ENCODE data around the gene GALNT7.

GALNT7 gene

DNA sequence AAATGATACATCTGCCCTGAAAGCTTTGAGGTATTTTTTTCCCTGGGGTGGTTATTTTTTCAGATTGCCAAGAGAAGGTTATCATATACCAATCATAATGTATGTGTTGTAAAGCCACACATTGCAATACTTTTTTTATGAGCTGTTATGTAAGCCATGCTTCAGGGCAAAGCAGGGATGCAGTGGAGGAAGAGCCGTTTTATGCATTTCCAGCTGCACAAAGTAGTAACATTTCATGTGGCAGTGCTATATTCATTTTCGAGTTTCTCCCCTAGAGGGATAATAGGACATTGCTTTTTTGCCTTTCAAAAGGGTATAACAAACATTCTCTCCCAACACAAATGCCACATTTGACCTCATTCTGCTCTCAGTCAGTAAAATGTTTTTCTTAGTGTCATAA, 68.5 kb downstream of the GALNT7 start:
- no peak for DNase-seq (ENCODE audit: low spot score)

GRCh38 chr4:173237762-173238161, 69.2 kb downstream of the GALNT7 start:
- no peak for DNase-seq (ENCODE audit: low spot score)

DNA sequence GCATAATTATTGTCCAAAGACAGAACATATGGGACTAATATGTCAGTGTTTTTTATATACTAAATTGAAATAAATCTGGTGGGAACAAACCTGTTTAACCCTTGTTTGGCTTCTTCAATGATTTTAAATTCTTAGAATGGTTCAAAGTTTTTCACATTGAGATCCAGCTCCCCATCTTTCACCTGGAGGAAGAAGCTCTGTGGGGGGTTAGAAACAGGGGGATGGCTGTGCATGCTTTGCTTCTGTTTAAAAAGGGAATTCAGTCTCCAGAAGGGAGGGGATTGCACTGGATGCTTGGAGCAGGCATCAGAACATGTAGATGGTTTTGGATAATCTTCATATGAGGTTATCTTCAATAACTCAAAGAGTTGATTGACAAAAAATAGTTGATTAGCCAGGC, 72.1 kb downstream of the GALNT7 start:
- DNase-seq (ENCODE audit: low spot score), result no peak

DNA sequence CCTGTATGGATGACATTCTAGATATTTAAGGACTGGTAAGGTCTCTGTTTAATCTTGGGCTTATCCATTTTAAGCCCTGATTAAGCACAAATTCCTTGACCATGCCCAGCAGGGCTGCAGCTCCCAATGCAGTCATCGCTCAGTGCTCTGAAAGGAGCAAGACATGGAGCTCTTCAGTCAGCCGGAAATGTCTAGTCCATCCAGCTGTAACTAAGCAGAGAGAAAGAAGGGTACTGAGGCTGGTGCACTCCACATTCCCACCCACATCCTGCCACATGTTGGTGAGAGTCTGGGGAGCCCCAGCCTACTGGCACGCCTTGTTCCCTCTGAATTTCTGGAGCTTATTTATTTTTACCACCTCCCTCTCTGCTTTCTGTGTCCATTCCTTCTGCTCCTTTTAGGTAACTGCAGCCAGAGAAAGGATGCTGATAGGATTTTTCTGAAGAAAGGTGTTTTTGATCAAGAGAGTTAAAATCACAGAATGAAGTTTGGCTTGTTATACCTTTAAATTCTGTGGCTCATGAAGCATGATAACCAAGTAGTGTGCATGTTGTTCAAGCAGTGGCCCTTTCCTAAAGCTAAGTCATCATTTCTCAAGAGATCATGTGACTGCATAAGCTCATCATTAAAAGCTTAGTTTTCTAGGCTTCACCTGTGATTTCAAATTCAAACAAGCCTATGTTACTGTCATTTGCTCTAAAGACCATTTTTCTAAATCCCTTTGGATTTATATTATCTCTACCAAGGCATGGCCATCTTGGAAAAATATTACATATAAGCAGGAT, 74.0 kb downstream of the GALNT7 start:
- DNase-seq (ENCODE audit: low spot score), result no peak

DNA sequence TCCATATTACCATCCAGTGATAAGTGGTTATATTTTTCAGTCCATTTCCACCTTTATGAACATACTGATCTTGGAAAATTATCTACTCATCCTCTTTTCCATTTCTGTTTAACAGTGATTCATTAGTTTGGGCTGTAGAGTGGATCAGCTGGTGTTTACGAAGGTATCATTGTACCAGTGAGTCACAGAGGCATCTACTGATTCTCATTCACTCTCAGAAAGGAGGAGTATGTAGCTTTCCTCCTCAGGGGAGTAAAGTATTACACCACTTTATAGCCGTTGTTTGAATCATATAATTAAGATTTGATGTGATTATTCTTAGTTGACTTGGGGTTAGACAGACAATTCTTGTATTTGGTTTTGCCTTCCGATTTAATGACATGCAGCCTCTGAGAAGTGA, 74.7 kb downstream of the GALNT7 start:
- DNase-seq (ENCODE audit: low spot score), result no peak

DNA sequence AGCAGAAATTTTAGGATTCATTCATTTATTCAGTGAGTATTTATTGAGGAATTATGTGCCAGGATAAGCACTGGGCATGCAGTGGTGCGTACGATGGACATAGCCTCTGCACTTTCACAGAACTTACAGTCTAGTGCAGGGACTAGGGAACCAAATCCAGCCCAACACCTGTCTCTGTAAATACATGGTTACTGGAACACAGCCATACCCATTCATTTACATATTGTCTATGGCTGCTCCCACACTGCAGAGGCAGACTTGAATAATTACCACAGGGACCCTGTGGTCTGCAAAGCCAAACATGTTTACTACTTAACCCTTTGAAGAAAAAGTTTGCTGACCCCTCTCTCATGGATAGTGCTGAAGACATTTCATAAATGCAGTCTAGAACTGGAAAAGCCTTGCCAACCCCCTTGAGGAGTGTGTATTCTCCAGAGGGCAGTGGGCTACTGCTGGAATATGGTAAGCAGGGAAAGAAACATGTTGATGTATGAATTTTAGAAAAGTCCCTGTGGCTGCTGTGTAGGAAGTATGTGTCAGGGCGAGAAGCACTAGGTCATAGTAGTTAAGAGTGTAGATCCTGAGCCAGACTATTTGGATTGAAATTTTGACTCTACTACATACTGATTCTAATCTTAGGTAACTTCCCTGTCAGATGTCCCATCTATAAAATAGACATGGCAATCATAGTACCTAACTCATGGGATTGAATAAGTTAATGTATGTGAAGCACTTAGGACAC, 75.5 kb downstream of the GALNT7 start:
- no peak for DNase-seq (ENCODE audit: low spot score)

- no peak for DNase-seq (ENCODE audit: low spot score)
These were observed 77.3 kb downstream of the GALNT7 start for GRCh38 chr4:173245952-173246351.

DNA sequence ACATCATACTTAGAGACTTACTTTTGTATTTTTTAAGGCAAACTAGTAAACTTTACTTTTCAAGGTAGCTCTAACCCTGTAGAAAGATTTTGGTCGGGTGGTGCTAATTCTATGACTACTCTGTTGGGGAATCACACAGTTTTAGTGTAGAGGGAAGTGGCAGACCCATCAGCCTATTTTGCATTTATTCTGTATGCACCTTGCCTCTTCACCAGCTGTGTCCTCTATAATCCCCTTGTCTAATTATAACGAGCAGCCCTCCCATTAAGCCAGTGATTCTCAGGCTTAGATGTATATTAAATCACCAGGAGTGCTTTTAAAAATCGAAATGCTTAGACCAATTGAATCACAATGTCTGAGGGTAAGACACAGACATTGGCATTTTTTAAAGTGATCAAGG, 78.1 kb downstream of the GALNT7 start:
- DNase-seq (ENCODE audit: low spot score), result no peak

DNA sequence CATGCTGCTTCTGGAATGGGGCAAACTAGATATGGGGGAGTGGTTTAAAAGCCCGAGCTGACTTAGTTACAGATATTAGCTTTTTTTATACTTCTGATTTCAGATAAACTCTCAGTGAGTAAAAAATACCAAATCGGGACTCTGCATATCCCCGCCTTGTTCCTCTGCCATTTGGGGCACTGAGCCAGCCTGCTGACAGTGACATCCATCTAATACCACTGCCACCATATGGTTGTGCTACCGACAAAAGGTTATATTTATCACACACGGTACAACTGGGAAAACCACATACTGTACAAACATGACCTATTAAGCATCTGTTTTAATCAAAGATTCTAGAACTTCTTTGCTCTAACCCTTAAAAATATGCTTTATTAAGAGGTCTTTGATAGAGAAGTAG, 78.7 kb downstream of the GALNT7 start:
- no peak for DNase-seq (ENCODE audit: low spot score)

DNA sequence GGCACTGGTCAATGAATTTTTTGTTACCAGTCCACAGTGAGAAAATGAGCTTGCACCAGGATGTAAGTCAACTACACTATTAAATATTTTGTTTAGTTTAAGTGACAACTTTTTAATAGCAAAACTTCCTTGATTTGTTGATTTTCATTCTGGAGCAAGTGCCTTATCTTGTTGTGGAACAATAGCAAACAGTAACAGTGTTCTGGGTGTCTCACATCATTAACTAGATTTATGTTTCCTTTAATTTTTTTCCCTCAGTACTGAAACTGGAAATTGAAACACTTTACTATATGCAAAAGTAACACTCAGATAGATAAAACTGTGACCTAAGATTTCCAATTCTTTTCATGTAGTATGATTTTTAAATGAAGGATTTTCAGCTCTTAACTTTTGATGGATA, 80.1 kb downstream of the GALNT7 start:
- DNase-seq (ENCODE audit: low spot score), result no peak

DNA sequence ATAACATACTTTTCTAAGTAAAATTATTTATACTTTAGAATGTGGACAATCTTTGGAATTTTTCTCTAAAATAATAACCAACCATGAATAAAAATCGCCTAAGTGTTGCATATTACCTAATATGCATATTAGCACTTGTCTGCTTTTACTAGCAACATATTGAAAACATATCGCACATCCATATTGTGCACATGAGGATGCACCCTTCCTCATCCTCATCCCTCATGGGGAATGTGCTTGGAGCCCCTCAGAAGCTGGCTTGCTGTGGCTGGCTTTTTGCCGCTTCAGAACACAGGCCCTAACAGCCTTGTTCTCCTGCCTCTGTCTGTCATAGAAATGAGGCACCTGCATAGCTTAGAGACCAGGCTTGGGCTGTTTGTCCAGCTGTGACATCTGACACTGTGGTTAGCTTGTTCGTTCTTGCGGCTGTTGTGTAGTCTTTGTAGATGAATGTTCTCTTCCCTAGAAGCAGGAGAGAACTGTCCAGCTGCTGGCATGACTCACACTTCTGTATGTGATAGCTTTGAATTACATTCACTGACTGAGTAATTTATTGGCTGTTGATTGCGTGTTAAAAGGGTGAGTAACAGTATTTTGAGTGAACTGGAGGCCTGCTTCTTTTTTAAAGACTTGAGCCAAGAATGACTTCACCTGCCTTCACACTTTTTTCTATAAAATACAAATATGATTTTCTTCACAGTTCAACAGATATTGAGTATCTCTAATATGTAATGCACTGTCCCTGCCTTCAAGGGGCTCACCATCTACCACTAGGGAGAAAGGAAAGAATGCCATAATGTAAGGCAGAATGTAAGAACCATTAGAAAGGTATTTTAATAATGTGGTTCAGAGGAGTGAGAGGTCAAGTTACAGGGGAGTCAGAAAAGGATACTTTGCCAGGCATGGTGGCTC, 83.7 kb downstream of the GALNT7 start:
- DNase-seq (ENCODE audit: low spot score), result no peak

DNA sequence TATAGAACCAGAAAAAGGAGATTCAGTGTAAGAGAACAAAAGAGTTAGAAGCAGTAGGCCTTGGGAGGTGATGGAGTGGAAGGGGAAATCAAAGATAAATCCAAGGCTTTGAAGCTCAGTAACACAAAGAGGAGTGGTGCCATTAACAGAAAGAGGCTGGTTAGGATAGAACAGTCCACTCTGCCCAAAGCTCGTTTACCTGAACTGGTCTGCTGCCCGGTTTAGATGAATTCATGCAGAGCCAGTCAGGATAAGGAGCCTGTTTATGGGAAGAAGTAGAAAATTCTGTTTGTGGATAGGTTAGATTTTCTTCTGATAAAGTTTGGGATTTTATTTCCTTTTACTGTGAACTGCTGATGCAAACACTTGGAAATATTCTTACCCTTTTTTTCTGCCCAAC, 85.0 kb downstream of the GALNT7 start:
- no peak for DNase-seq (ENCODE audit: low spot score)

GRCh38 chr4:173254646-173255045, 86.0 kb downstream of the GALNT7 start:
- no peak for DNase-seq (ENCODE audit: low spot score)

DNA sequence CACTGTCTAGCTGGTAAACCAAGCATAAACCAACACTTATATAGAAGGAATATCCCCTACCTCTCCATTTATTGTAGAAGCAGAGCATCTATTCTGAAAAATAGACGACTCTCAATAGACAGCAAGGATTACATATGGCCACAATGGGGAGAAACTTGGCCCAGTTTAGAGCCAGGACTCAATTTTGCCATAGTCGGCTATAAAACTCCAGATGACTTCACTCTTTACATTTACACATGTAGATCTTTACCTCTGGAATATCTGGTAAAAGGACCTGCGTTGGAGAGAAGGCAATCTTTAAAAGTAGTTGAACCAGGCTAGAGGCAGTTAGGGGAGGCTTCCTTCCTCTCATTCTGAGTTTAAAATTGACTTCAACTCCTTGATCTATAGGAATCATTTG, 88.2 kb downstream of the GALNT7 start:
- DNase-seq (ENCODE audit: low spot score), result no peak

GRCh38 chr4:173257732-173258717, 89.4 kb downstream of the GALNT7 start:
- peak; percentile 65 for DNase-seq (ENCODE audit: low spot score)

DNA sequence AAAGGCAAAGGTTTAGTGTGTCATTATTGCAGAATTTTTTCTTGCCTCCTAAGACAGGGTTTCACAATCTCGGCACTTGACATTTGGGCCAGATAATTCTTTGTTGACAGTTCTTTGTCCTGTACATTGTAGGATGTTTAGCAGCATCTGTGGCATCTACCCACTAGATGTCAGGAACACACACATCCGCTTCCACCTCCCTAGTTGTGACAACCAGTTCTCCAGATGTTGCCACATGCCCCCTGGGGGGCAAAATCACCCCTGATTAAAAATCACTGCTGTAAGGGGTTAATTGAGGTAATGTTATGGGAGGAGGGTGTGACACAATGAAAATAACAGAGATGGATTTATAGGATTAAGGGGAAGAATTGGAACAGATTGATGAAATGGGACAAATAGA, 90.3 kb downstream of the GALNT7 start:
- DNase-seq (ENCODE audit: low spot score), result no peak

GRCh38 chr4:173259310-173259709, 90.7 kb downstream of the GALNT7 start:
- no peak for DNase-seq (ENCODE audit: low spot score)

DNA sequence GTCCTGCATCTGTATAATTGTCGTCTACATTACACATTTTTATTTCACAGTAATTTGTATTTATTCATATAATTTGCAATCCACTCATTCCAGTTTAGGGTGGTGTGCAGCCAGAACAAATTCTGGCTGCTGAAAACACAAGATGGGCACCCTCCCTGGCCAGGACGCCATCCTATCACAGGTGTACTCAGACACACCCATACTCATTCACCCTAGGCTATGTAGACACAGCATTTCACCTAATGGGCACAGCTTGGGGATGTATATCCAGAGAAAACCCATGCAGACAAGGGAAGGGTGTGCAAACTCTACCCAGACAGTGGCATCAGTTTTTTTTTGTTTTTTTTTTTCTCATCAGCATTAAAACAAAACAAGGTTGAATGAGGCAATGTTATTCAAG, 92.4 kb downstream of the GALNT7 start:
- DNase-seq (ENCODE audit: low spot score), result no peak

DNA sequence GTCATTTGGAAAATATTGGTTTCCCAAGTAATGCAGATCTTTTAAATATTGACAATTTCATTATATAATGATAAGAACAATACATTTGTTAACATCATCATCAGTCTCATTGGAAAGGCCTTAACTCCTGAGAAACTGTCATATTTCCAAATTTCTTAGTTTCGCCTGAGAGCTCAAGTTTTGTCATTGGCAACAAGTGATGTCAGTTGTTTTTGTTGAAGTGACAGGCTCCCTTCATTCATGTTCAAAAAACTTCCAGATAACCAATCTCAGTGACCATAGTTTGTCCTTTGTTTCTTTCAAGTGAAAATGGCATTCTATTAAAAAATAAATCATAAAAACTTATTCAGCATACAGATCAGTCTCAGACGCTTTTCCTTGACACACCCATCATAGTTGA, 93.8 kb downstream of the GALNT7 start:
- DNase-seq (ENCODE audit: low spot score), result no peak

DNA sequence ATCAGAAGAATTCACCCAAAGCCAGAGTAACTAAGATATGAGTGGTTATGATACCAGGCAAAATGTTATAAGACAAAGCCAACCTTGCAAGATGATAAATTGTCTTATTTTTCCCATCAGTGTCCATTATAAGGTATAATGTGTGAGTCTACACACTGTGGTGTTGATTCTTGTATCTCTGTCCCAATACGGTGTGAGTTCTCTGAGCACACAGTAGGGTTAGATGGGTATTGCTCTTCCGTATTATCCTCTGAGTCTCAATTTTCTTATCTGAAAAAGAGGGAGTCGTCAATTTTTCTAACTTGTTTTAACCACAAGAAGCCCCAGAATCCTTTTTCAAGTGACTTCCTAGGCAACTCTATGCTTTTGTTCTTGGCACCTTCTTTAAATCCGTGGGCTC, 95.6 kb downstream of the GALNT7 start:
- peak; percentile 27 for DNase-seq (ENCODE audit: low spot score)

DNA sequence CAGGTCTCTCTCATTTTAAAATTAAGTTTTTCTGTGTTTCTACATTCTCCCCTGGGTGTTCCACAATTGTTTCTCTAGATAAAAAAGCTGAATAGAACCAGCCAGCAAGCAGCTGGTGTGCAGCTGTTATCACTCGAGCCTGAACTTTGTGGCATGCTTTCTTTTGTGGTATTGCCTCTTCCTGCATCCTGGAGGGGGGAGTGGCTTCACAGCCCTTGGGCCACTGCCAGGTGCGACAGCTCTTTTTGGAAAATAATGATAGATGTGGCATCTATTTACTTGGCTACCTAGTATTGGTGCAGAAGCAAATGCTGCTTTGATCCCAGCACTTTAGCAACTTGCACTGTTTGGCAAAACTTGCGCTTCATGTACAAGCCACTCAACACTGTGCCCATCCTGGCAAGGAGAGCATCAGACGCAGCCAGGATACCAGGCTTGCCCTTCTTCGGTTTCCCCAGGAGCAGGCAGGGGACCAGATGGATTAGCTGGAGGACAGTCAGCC, 96.1 kb downstream of the GALNT7 start:
- peak; percentile 61 for DNase-seq (ENCODE audit: low spot score)
